Stimulated activated naive CD8-positive, alpha-beta T cell treated with anti-CD3 and anti-CD28 coated beads, Interleukin-15, amount 100 ng/mL, for 72 hours (primary cell): ENCODE measurements around the gene NOL6.
"Not testable (repeated sequence)": the region's sequence is repeated elsewhere in the genome, so short reads cannot be mapped to it uniquely, and the experiment has no call there.

Experiments used
- ATAC-seq: fragments of 150-1000 bp; cut with Tn5 transposase; 2 replicates; pipeline ENCODE4 v1.10.0; 2021; ENCODE audit warnings: mild to moderate bottlenecking, moderate library complexity
- DNase-seq, 2 donors: peaks; one replicate each; pipeline ENCODE4 v3.0.0; 2021 to 2022
- H3K27ac Mint-ChIP-seq, 2 donors: one replicate each; pipeline ENCODE4 v1.8.0; 2022; ENCODE audit warnings: mild to moderate bottlenecking in 2 of 2, mixed read lengths in 2 of 2, moderate library complexity in 2 of 2
- H3K27me3 Mint-ChIP-seq: one replicate; pipeline ENCODE4 v1.8.0; 2022; ENCODE audit warnings: mixed read lengths
- H3K4me1 Mint-ChIP-seq: one replicate; pipeline ENCODE4 v1.8.0; 2022; ENCODE audit warnings: mild to moderate bottlenecking, mixed read lengths
- H3K4me3 Mint-ChIP-seq, 2 donors: one replicate each; pipeline ENCODE4 v1.8.0; 2022; ENCODE audit warnings: mild to moderate bottlenecking in 2 of 2, mixed read lengths in 2 of 2, moderate library complexity in 1 of 2
- H3K9me3 Mint-ChIP-seq, 2 donors: one replicate each; pipeline ENCODE4 v1.8.0; 2022; ENCODE audit warnings: mixed read lengths in 2 of 2

NOL6 gene

DNA sequence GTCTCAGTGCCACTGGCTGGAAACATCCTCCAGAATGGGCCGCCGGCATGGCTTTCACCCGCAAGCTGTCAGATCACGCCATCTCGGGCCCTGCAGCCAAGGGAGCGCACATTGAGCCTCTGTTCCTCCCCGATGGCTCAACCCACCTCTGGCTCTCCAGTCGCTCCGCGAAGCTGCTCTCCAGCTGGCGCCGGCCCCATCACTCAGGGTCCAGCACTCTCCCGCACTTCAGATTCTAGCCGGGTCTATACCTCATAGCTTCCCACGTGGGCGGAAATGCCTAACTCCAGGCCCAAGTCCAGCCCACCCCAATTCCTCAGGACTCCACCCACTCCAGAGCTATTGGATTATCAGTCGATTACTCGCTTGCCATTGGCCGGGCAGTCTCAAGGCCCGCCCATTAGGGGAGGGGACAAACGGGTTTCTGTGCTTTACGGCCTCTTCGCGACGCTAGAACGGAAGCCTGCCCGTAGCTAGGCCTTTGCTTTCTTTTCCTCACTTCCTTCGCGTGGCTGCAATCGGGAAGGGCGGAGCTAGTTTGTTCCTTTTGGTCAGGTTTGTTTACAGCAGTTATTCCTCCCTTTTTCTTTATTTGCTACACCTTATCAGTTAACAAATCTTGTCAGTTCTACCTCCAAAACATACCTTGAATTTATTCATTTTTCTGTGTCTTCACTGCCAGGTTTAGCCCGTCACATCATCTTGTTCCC lies at the start of gene NOL6:
Gene NOL6, minus strand, starts transcription at position 282 of the 710 bp plus-strand sequence. Its CDS starts 82 bp downstream, at position 200.
- ATAC-seq: peak; percentile 99
- Mint-ChIP-seq H3K4me1 (peaks cover 24% of the 10 kb centered on the region), H3K4me3 (peak within 1 kb of the TSS; percentile 94 to 95), H3K27me3 (no peaks in the 10 kb centered on the region), H3K9me3 (no peaks in the 10 kb centered on the region), H3K27ac (peak within 1 kb of the TSS; percentile 95 to 99)
- DNase-seq: peak; percentile 96 to 98

DNA sequence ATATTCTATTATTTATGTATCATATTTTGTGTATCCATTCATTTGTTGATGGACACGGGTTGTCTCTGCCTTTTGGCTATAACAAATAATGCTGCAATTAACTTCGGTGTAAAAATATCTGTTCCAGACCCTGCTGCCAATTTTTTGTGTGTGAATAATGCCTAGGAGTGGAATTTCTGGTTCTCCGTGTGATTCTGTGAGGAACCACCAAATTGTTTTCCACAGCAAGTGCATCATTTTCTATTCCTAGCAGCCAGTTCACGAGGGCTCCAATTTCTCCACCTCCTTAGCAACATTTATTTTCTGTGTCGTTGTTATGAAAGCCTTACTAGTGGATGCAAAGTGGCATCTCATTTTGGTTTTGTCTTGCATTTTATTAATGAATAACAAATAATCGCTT lies 48.1 kb upstream of the NOL6 start:
- not testable (repeated sequence) for H3K9me3 Mint-ChIP-seq, ATAC-seq, DNase-seq, H3K27ac Mint-ChIP-seq, H3K4me3 Mint-ChIP-seq
- Mint-ChIP-seq H3K4me1 (peaks cover 12% of the 10 kb centered on the region), H3K27me3 (peaks cover 59% of the 10 kb centered on the region)

DNA sequence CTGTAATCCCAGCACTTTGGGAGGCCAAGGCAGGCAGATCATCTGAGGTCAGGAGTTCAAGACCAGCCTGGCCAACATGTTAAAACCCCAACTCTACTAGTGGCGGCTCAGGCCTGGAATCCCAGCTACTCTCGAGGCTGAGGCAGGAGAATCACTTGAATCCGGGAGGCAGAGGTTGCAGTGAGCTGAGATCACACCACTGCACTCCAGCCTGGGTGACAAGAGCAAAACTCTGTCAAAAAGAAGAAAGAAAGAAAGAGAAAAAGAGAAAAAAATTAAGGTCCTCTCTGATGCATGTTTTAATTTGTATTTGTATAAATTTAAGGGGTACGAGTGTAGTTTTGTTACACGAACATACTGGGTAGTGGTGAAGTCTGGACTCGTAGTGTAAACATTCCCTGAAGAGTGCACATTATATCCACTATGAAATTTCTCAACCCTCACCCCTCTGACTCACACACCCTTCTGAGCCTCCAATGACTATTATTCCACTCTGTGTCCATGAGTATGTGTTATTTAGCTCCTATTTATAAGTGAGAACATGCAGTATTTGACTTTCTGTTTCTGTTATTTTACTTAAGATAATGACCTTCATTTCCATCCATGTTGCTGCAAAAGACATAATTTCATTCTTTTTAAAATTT lies 44.3 kb upstream of the NOL6 start:
- H3K4me1 Mint-ChIP-seq, H3K4me3 Mint-ChIP-seq, H3K27ac Mint-ChIP-seq, ATAC-seq, DNase-seq: not testable (repeated sequence)
- Mint-ChIP-seq H3K27me3 (peaks cover 33% of the 10 kb centered on the region), H3K9me3 (peaks cover 0 to 12% of the 10 kb centered on the region in 2 donors)

DNA sequence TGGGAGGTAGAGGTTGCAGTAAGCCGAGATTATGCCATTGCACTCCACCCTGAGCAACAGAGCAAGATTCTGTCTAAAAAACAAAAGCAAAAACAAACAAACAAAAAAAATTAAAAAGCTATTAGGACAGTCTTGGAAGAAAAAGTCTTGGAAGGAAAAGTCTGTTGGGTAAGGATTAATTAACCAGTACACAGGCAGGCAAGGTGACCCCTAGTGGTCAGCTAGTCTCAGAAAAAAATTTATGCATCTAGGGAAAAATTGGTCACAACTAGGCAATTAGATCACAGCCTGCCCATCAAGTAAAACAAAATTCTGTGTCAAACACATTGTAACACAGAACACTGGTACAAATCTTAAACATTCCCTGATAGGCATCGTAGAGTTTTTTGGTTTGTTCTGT lies 43.6 kb upstream of the NOL6 start:
- Mint-ChIP-seq H3K9me3 (peaks cover 0 to 12% of the 10 kb centered on the region in 2 donors), H3K27me3 (peaks cover 26% of the 10 kb centered on the region), H3K4me1 (no peaks in the 10 kb centered on the region), H3K4me3 (no peak overlapping the region), H3K27ac (no peak overlapping the region)
- ATAC-seq (no peak), DNase-seq (no peak)

DNA sequence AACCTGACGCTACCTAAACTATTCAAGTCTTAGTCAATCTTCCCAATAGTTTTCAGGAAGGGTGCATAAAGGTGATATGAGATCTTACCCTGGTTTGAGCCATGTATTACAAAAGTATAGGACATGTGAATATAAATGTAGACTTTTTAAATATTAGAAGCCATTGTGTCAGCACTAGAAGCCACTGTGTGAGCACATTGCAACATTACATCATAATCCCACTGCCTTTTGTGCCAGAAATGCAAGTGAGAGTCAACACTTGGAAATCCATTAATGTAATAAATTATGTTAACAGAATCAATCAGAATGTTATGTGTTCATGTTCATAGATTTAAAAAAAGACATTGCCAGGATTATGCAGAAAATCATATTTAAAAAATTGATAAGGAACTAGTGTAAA lies 42.7 kb upstream of the NOL6 start:
- DNase-seq, ATAC-seq, H3K4me3 Mint-ChIP-seq, H3K4me1 Mint-ChIP-seq, H3K27ac Mint-ChIP-seq: not testable (repeated sequence)
- peaks cover 0 to 12% of the 10 kb centered on the region in 2 donors for H3K9me3 Mint-ChIP-seq
- H3K27me3 Mint-ChIP-seq: peaks cover 17% of the 10 kb centered on the region

DNA sequence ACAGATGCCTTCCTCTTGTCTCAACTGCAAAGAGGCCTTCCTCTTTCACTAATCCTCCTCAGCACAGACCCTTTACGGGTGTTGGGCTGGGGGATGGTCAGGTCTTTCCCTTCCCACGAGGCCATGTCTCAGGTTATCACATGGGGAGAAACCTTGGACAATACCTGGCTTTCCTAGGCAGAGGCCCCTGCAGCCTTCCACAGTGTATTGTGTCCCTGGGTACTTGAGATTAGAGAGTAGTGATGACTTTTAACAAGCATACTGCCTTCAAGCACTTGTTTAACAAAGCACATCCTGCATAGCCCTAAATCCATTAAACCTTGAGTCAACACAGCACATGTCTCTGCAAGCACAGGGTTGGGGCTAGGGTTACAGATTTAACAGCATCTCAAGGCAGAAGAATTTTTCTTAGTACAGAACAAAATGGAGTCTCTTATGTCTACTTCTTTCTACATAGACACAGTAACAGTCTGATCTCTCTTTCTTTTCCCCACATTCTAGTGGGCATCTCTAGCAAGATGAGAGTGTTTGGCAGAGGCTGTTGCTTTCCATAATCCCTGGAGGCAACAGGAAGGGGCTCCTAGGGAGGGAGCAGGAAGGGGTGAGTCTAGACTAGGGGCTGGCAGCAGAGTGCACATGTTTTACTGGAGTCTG lies 41.7 kb upstream of the NOL6 start:
- ATAC-seq, H3K4me1 Mint-ChIP-seq, DNase-seq: not testable (repeated sequence)

GRCh38 chr9:33512535-33512934 lies 38.8 kb upstream of the NOL6 start:
- H3K9me3 Mint-ChIP-seq: peaks cover 0 to 12% of the 10 kb centered on the region in 2 donors
- H3K4me1 Mint-ChIP-seq, DNase-seq, H3K27me3 Mint-ChIP-seq, H3K27ac Mint-ChIP-seq, ATAC-seq, H3K4me3 Mint-ChIP-seq: not testable (repeated sequence)

More for the DNA sequence above, 41.7 kb upstream of the NOL6 start:
- H3K9me3 Mint-ChIP-seq: peaks cover 0 to 12% of the 10 kb centered on the region in 2 donors
- not testable (repeated sequence) for H3K27ac Mint-ChIP-seq, H3K4me3 Mint-ChIP-seq
- peaks cover 14% of the 10 kb centered on the region for H3K27me3 Mint-ChIP-seq

- DNase-seq, ATAC-seq, H3K27me3 Mint-ChIP-seq: not testable (repeated sequence)
- Mint-ChIP-seq H3K9me3 (peaks cover 0 to 12% of the 10 kb centered on the region in 2 donors), H3K4me1 (peaks cover 16% of the 10 kb centered on the region), H3K4me3 (peak overlapping the region; percentile 99), H3K27ac (peak overlapping the region; percentile 99 to 100)
Measured at GRCh38 chr9:33511184-33511517, 37.4 kb upstream of the NOL6 start.

DNA sequence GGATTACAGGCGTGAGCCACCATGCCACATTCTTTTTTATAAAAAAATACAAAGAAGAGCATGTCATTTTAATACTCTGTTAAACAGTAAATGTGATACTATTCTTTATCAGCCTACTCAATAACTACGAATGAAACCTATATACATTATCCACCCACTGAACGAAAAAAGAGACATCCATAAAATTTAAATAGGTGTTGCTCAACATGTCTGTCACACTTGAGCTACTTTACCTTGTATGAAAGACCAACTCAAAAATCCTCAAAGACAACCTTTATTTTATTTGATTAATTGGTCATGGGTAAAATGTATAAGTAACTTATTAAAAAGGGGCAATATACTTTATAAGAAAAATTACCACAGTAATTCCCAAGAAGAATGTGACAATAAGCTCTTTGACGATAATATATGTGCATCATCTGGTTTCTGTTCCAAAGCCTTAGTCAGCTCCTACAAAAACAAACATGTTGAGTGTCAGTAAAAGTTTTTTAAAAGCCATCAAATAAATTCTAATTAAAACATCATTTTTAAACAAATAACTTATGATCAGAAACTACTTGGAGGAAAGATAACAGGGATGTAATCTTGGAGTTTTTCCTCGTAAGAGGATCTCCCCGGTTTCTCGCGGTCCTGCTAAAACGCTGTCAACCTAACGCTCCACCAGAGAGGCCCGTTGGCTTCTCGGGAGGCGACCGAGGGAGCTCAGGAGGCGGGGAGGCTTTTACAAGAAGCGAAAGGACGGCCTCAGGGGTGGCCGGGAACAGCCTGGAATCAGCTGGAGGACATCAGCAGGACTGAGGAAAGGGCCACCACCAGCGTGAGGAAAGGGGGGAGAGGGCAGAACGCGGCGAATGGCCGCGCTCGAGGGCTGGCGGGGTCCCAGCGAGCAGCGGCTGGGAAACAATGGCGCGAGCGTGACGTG lies 36.8 kb upstream of the NOL6 start:
- Mint-ChIP-seq H3K27me3 (no peaks in the 10 kb centered on the region), H3K4me3 (peak overlapping the region; percentile 99), H3K9me3 (peaks cover 0 to 10% of the 10 kb centered on the region in 2 donors), H3K27ac (peak overlapping the region; percentile 99 to 100), H3K4me1 (peaks cover 20% of the 10 kb centered on the region)
- DNase-seq: peak; percentile 42 to 51
- ATAC-seq: peak; percentile 87

DNA sequence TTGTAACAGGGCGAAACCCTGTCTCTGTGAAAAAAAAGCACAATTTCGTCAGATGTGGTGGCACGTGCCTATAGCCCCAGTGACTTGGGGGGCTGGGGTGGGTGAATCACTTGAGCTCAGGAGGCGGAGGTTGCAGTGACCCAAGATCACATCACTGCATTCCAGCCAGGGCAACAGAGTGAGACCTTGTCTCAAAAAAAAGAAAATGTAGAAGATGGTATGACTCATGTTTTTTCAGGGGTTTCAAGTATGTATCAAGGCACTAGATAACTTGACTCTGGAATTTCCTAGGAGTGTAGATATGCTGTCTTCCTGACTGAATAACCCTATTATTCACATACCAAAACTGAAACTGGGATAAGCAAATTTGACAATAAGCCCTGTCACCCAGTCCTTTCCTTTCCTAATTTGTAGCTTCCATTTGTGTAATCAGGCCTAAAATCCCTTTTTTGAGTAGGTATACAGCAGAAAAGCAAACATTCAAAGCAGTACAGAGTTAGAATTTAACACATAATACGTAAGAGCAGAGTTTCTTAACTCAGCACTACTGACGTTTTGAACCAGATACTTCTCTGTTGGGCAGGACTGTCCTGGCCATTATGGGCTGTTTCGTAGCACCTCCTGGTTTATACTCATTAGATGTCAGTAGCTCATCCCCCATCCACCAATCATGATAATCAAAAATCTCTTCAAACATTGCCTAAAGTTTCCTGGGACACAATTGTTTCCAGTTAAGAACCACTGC lies 33.1 kb upstream of the NOL6 start:
- no peak for DNase-seq
- H3K4me1 Mint-ChIP-seq: peaks cover 20% of the 10 kb centered on the region
- no peak overlapping the region for H3K27ac Mint-ChIP-seq

DNA sequence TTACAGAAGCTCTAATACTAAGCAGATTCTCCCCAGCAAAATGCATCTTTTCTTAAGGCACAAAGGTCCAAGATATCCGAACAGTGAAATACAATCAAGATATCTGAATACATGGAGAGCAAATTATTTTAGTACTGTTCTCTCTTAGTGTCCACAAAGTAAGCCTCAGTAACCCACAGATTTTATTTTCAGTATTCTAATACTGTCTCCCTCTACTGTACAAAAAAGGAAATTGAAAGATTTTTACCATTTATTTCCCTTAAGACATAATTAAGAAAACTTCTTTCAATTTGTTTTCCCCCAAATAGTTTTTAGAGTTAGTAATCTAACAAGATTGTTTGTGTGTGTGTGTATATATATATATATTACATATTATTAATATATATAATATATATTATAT lies 24.7 kb upstream of the NOL6 start:
- no peak overlapping the region for H3K4me3 Mint-ChIP-seq

More for the DNA sequence above, 33.1 kb upstream of the NOL6 start:
- Mint-ChIP-seq H3K27me3 (no peaks in the 10 kb centered on the region), H3K4me3 (no peak overlapping the region), H3K9me3 (no peaks in the 10 kb centered on the region)
- ATAC-seq: peak; percentile 28

GRCh38 chr9:33493819-33494218 lies 20.1 kb upstream of the NOL6 start:
- not testable (repeated sequence) for DNase-seq, ATAC-seq, H3K27me3 Mint-ChIP-seq, H3K27ac Mint-ChIP-seq, H3K9me3 Mint-ChIP-seq, H3K4me3 Mint-ChIP-seq, H3K4me1 Mint-ChIP-seq

More for the DNA sequence above, 24.7 kb upstream of the NOL6 start:
- Mint-ChIP-seq H3K27me3 (no peaks in the 10 kb centered on the region), H3K9me3 (no peaks in the 10 kb centered on the region), H3K4me1 (no peaks in the 10 kb centered on the region), H3K27ac (no peak overlapping the region)
- DNase-seq (no peak), ATAC-seq (no peak)

DNA sequence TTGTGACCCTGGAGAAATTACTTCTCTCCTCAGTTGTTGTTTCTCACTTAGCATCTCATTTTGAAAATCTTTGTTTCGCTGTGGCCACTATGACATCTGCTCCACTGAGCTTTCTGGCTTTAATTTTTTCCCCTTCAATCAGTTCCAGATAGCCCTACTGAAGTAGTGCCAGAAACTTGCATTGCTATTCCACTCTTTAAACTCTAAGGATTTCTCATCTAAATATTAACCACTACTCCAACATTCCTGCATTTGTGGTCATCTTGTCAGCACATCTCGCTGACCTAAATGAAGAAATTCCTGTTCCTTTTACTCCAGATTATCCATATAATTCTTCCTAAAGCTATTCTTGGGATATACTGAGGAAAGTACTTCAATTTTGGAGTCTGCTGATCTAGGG lies 15.3 kb upstream of the NOL6 start:
- no peak for ATAC-seq
- no peak for DNase-seq
- Mint-ChIP-seq H3K9me3 (no peaks in the 10 kb centered on the region), H3K27ac (no peak overlapping the region), H3K4me1 (no peaks in the 10 kb centered on the region), H3K4me3 (no peak overlapping the region), H3K27me3 (no peaks in the 10 kb centered on the region)

DNA sequence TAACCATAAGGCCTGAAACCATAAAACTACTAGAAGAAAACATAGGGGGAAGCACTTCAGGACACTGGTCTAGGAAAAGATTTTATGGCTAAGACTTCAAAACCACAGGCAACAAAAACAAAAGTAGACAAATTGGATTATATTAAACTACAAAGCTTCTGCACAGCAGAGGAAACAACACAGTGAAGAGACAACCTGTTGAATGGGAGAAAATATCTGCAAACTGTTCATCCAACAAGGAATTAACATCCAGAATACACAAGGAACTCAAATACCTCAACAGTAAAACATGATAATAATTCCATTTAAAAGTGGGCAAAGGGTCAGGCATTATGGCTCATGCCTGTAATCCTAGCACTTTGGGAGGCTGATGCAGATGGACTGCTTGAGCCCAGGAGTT lies 11.6 kb upstream of the NOL6 start:
- not testable (repeated sequence) for ATAC-seq, H3K4me3 Mint-ChIP-seq, H3K9me3 Mint-ChIP-seq, H3K4me1 Mint-ChIP-seq, H3K27ac Mint-ChIP-seq, H3K27me3 Mint-ChIP-seq, DNase-seq
